ENCODE results near the gene IGSF23.

GRCh38 chr19:44573183-44573582 is 40.2 kb upstream of the IGSF23 start:
- TF ChIP-seq CTCF (IDR thresholded peaks at IDR 0.05) (no peak), POLR2A (IDR thresholded peaks at IDR 0.05) (no peak)

Measured in Peyer's patch (tissue), 4 donors.